ENCODE data around the gene EFCAB11. TPM values are rescaled to one million over a fixed set of nuclear protein-coding genes. Genes with fewer than 3 reads are reported as not detected.

EFCAB11 gene
- total RNA-seq, 1 donor from 2014 or later: 7.5 TPM

GRCh38 chr14:89801136-89801535 is 153.4 kb downstream of the EFCAB11 start:
- H3K4me1 Mint-ChIP-seq (ENCODE audit: low read depth, unreplicated experiment): peaks cover 19% of the 10 kb centered on the region
- H3K27ac Mint-ChIP-seq (ENCODE audit: unreplicated experiment): peak overlapping the region; percentile 35
- Histone ChIP-seq H3K36me3 (ENCODE audit: insufficient read depth, low read length) (no peaks in the 10 kb centered on the region), H3K9ac (ENCODE audit: low read length) (no peak overlapping the region), H3K27ac (ENCODE audit: low read depth, low read length) (no peak overlapping the region), H3K79me2 (ENCODE audit: insufficient read depth, low read length) (no peaks in the 10 kb centered on the region), H3K9me3 (ENCODE audit: insufficient read depth, low read depth, low read length) (no peaks in the 10 kb centered on the region), H3K4me2 (ENCODE audit: low read length) (no peak overlapping the region), H3K4me1 (ENCODE audit: insufficient read depth, low read length) (peaks cover 4% of the 10 kb centered on the region), H2AFZ (ENCODE audit: low read depth, low read length) (no peak overlapping the region), H3K4me3 (ENCODE audit: insufficient read depth, low read depth, low read length) (no peak overlapping the region), H4K20me1 (ENCODE audit: insufficient read depth, low read length) (no peaks in the 10 kb centered on the region), H3K27me3 (ENCODE audit: insufficient read depth, low read length) (no peaks in the 10 kb centered on the region)
- TF ChIP-seq EZH2 (IDR thresholded peaks at IDR 0.05; ENCODE audit: insufficient read depth, low read length) (no peak), CTCF (IDR thresholded peaks at IDR 0.05; ENCODE audit: insufficient read depth, low read depth, low read length) (no peak)
- no peaks in the 10 kb centered on the region for H3K36me3 Mint-ChIP-seq (ENCODE audit: low read depth, unreplicated experiment)
- no peak overlapping the region for H3K4me3 Mint-ChIP-seq (ENCODE audit: unreplicated experiment)
- DNase-seq (ENCODE audit: low read depth): no peak
- no peak for FAIRE-seq
- H3K9me3 Mint-ChIP-seq (ENCODE audit: unreplicated experiment): no peaks in the 10 kb centered on the region
- no peaks in the 10 kb centered on the region for H3K27me3 Mint-ChIP-seq (ENCODE audit: low read depth, unreplicated experiment)

GRCh38 chr14:89798212-89798773 is 156.2 kb downstream of the EFCAB11 start:
- Histone ChIP-seq H3K36me3 (ENCODE audit: insufficient read depth, low read length) (no peaks in the 10 kb centered on the region), H3K4me3 (ENCODE audit: insufficient read depth, low read depth, low read length) (no peak overlapping the region), H3K9ac (ENCODE audit: low read length) (no peak overlapping the region), H3K27ac (ENCODE audit: low read depth, low read length) (no peak overlapping the region), H3K9me3 (ENCODE audit: insufficient read depth, low read depth, low read length) (no peaks in the 10 kb centered on the region), H3K4me2 (ENCODE audit: low read length) (no peak overlapping the region), H4K20me1 (ENCODE audit: insufficient read depth, low read length) (no peaks in the 10 kb centered on the region), H3K27me3 (ENCODE audit: insufficient read depth, low read length) (no peaks in the 10 kb centered on the region), H3K4me1 (ENCODE audit: insufficient read depth, low read length) (no peaks in the 10 kb centered on the region), H2AFZ (ENCODE audit: low read depth, low read length) (no peak overlapping the region), H3K79me2 (ENCODE audit: insufficient read depth, low read length) (no peaks in the 10 kb centered on the region)
- H3K4me1 Mint-ChIP-seq (ENCODE audit: low read depth, unreplicated experiment): peaks cover 9% of the 10 kb centered on the region
- no peak for DNase-seq (ENCODE audit: low read depth)
- H3K4me3 Mint-ChIP-seq (ENCODE audit: unreplicated experiment): no peak overlapping the region
- FAIRE-seq: no peak
- H3K36me3 Mint-ChIP-seq (ENCODE audit: low read depth, unreplicated experiment): no peaks in the 10 kb centered on the region
- H3K27ac Mint-ChIP-seq (ENCODE audit: unreplicated experiment): no peak overlapping the region
- H3K27me3 Mint-ChIP-seq (ENCODE audit: low read depth, unreplicated experiment): no peaks in the 10 kb centered on the region
- H3K9me3 Mint-ChIP-seq (ENCODE audit: unreplicated experiment): no peaks in the 10 kb centered on the region
- TF ChIP-seq CTCF (IDR thresholded peaks at IDR 0.05; ENCODE audit: insufficient read depth, low read depth, low read length): no peak

- H3K4me2 ChIP-seq (ENCODE audit: low read length): no peak overlapping the region
- TF ChIP-seq CTCF (IDR thresholded peaks at IDR 0.05; ENCODE audit: insufficient read depth, low read depth, low read length) (no peak), EZH2 (IDR thresholded peaks at IDR 0.05; ENCODE audit: insufficient read depth, low read length) (no peak)
- peaks cover 10% of the 10 kb centered on the region for H3K4me1 ChIP-seq (ENCODE audit: insufficient read depth, low read length)
- H3K9ac ChIP-seq (ENCODE audit: low read length): no peak overlapping the region
- peaks cover 15% of the 10 kb centered on the region for H3K4me1 Mint-ChIP-seq (ENCODE audit: low read depth, unreplicated experiment)
- no peak for FAIRE-seq
- H2AFZ ChIP-seq (ENCODE audit: low read depth, low read length): no peak overlapping the region
- H3K4me3 ChIP-seq (ENCODE audit: insufficient read depth, low read depth, low read length): no peak overlapping the region
- DNase-seq (ENCODE audit: low read depth): no peak
- no peaks in the 10 kb centered on the region for H3K79me2 ChIP-seq (ENCODE audit: insufficient read depth, low read length)
- H3K9me3 ChIP-seq (ENCODE audit: insufficient read depth, low read depth, low read length): no peaks in the 10 kb centered on the region
- H3K36me3 Mint-ChIP-seq (ENCODE audit: low read depth, unreplicated experiment): no peaks in the 10 kb centered on the region
- H3K27ac ChIP-seq (ENCODE audit: low read depth, low read length): no peak overlapping the region
- no peak overlapping the region for H3K27ac Mint-ChIP-seq (ENCODE audit: unreplicated experiment)
- H3K9me3 Mint-ChIP-seq (ENCODE audit: unreplicated experiment): peaks cover 1% of the 10 kb centered on the region
- H3K36me3 ChIP-seq (ENCODE audit: insufficient read depth, low read length): no peaks in the 10 kb centered on the region
- no peaks in the 10 kb centered on the region for H3K27me3 Mint-ChIP-seq (ENCODE audit: low read depth, unreplicated experiment)
- no peak overlapping the region for H3K4me3 Mint-ChIP-seq (ENCODE audit: unreplicated experiment)
- H3K27me3 ChIP-seq (ENCODE audit: insufficient read depth, low read length): no peaks in the 10 kb centered on the region
- H4K20me1 ChIP-seq (ENCODE audit: insufficient read depth, low read length): no peaks in the 10 kb centered on the region
Observed at GRCh38 chr14:89797148-89797547, 157.4 kb downstream of the EFCAB11 start.
